PC-9 (cell line): ENCODE measurements around the gene FAM98C. TPM values are rescaled to one million over a fixed set of nuclear protein-coding genes. Genes with fewer than 3 reads are reported as not detected.
"Not testable (repeated sequence)": the region's sequence is repeated elsewhere in the genome, so short reads cannot be mapped to it uniquely, and the experiment has no call there.

Source experiments
- BruUV-seq: library from RNA; stranded (reverse); fragments of 400-500 nt; replicated peaks from 2 replicates; lab custom pipeline; 2021; lab: Mats Ljungman, UMichigan
- CTCF ChIA-PET: fragments of 300-600 bp; sonication (Branson Sonifier 250); formaldehyde crosslinking; loops from one replicate; lab custom pipeline; 2022; ENCODE audit warnings: antibody characterized with exemption; lab: Charles Lee
- POLR2A ChIA-PET: fragments of 300-600 bp; sonication (Branson Sonifier 250); formaldehyde crosslinking; loops from one replicate; lab custom pipeline; 2022; ENCODE audit warnings: antibody characterized with exemption; ENCODE audit not compliant: unreplicated experiment; lab: Charles Lee
- DNase-seq, 2 experiments: peaks; one replicate each; pipeline versions ENCODE4 v3.0.0 to v3.0.0-alpha.2; 2015 to 2022; ENCODE audit warnings: mixed read lengths in 1 of 2
- H2AFZ ChIP-seq: fragments of 200-600 bp; sonication (generic); 2 replicates; pipeline ENCODE4 v1.8.1; 2017; ENCODE audit warnings: antibody characterized with exemption
- H3F3A ChIP-seq: fragments of 200-600 bp; sonication (generic); 2 replicates; pipeline ENCODE4 v1.8.1; 2017; ENCODE audit warnings: antibody characterized with exemption, mild to moderate bottlenecking, low read depth; ENCODE audit not compliant: insufficient read depth
- H3K27ac ChIP-seq: fragments of 200-600 bp; sonication (generic); 2 replicates; pipeline ENCODE4 v1.6.1; 2016; ENCODE audit warnings: mixed run types
- H3K27me3 ChIP-seq: fragments of 200-600 bp; sonication (generic); 2 replicates; pipeline ENCODE4 v1.6.1; 2016; ENCODE audit warnings: low read depth, mixed run types; ENCODE audit not compliant: insufficient read depth
- H3K36me3 ChIP-seq: fragments of 200-600 bp; sonication (generic); 2 replicates; pipeline ENCODE4 v1.6.1; 2016; ENCODE audit warnings: low read depth, mixed run types
- H3K4me1 ChIP-seq: fragments of 200-600 bp; sonication (generic); replicated peaks from 2 replicates; pipeline ENCODE4 v1.6.1; 2016; ENCODE audit warnings: mixed run types; ENCODE audit not compliant: insufficient read depth
- H3K4me2 ChIP-seq: fragments of 200-600 bp; sonication (generic); 2 replicates; pipeline ENCODE4 v1.6.1; 2017; ENCODE audit warnings: mixed run types
- H3K4me3 ChIP-seq: fragments of 200-600 bp; sonication (generic); 2 replicates; pipeline ENCODE4 v1.6.1; 2016; ENCODE audit warnings: mixed run types
- H3K79me2 ChIP-seq: fragments of 200-600 bp; sonication (generic); 2 replicates; pipeline ENCODE4 v1.6.1; 2017; ENCODE audit warnings: low read depth, mixed run types
- H3K9me2 ChIP-seq: fragments of 200-600 bp; sonication (generic); 2 replicates; pipeline ENCODE4 v1.8.1; 2017; ENCODE audit warnings: mild to moderate bottlenecking; ENCODE audit not compliant: insufficient read depth
- H3K9me3 ChIP-seq: fragments of 200-600 bp; sonication (generic); 2 replicates; pipeline ENCODE4 v1.8.1; 2016; ENCODE audit warnings: low read depth; ENCODE audit not compliant: insufficient read depth
- H4K20me1 ChIP-seq: fragments of 200-600 bp; sonication (generic); 2 replicates; pipeline ENCODE4 v1.8.1; 2017; ENCODE audit not compliant: insufficient read depth
- EZH2 ChIP-seq: fragments of 200-600 bp; sonication (generic); IDR thresholded peaks from 2 replicates; pipeline ENCODE4 v1.8.0; 2017; ENCODE audit warnings: antibody characterized with exemption, low read depth
- intact Hi-C: fragments of 100-400 bp; cut with micrococcal nuclease; formaldehyde crosslinking; loops from one replicate; pipeline ENCODE4 v1.10.0; 2022; ENCODE audit not compliant: unreplicated experiment
- total RNA-seq: library from RNA; stranded (reverse); gene quantifications from 2 replicates; pipeline ENCODE4 v1.2.3, GENCODE V29; 2021
- TF ChIP-seq, protein P1 (sequence below): fragments of 200-600 bp; sonication (generic); conservative IDR thresholded peaks from 2 replicates; pipeline ENCODE4 v1.6.1; 2017; ENCODE audit warnings: mixed run types, antibody characterized with exemption, mild to moderate bottlenecking, moderate library complexity

FAM98C gene
- total RNA-seq, 1 experiment from 2014 or later = 15.8 TPM

- no peak overlapping the region for H3K4me3 ChIP-seq
- H3K4me2 ChIP-seq = no peak overlapping the region
- H4K20me1 ChIP-seq = no peaks in the 10 kb centered on the region
- POLR2A ChIA-PET = interaction anchor here (0.7 kb wide), 1 partner anchor 43 kb away, joined by 8 read pairs; no protein-coding TSS in a partner anchor
- H3F3A ChIP-seq = no peaks in the 10 kb centered on the region
- no peaks in the 10 kb centered on the region for H3K9me2 ChIP-seq
- intact Hi-C loops = loop anchor here (5.0 to 10.0 kb wide), 2 partner anchors 173 to 430 kb away; partner anchors contain the start of gene ECH1
- 0 out of 2 replicates have a peak, but pooled peaks cover 4% of the 10 kb centered on the region for H3K79me2 ChIP-seq
- peaks cover 8% of the 10 kb centered on the region; the same call in 1 of the 2 replicates for H3K4me1 ChIP-seq
- CTCF ChIA-PET = no interaction called here
- TF ChIP-seq EZH2 = no peak
- TF ChIP-seq, protein P1, sequence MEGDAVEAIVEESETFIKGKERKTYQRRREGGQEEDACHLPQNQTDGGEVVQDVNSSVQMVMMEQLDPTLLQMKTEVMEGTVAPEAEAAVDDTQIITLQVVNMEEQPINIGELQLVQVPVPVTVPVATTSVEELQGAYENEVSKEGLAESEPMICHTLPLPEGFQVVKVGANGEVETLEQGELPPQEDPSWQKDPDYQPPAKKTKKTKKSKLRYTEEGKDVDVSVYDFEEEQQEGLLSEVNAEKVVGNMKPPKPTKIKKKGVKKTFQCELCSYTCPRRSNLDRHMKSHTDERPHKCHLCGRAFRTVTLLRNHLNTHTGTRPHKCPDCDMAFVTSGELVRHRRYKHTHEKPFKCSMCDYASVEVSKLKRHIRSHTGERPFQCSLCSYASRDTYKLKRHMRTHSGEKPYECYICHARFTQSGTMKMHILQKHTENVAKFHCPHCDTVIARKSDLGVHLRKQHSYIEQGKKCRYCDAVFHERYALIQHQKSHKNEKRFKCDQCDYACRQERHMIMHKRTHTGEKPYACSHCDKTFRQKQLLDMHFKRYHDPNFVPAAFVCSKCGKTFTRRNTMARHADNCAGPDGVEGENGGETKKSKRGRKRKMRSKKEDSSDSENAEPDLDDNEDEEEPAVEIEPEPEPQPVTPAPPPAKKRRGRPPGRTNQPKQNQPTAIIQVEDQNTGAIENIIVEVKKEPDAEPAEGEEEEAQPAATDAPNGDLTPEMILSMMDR = no peak
- BruUV-seq = no TSS peak
- H3K36me3 ChIP-seq = no peaks in the 10 kb centered on the region
- no peak overlapping the region for H3K27ac ChIP-seq
- no peak overlapping the region for H2AFZ ChIP-seq
- no peak for DNase-seq
- no peaks in the 10 kb centered on the region for H3K27me3 ChIP-seq
- H3K9me3 ChIP-seq = no peaks in the 10 kb centered on the region
Measured at GRCh38 chr19:38404858-38405257, 2.0 kb downstream of the FAM98C start.

DNA sequence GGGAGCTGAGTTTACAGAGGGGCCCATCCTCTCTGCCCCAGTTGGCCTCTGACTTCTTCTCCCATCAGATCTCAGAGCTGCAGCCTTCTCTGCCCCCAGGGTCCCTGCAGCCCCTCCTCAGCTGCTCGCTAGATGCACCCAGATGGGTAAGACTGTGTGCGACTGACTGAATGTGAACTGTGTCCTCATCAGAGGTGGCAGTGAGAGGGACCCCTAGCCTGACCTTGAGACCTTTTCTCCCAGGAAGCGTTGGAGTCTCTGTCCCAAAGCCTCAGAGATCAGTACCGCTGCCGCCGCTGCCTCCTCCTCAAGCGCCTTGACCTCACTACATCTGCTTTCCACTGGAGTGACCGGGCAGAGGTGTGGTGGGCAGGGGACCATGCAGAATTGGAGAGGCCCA, 2.4 kb downstream of the FAM98C start:
- peaks cover 8% of the 10 kb centered on the region; the same call in 1 of the 2 replicates for H3K4me1 ChIP-seq
- no peak for DNase-seq
- H3K9me2 ChIP-seq = no peaks in the 10 kb centered on the region
- H3K79me2 ChIP-seq = 0 out of 2 replicates have a peak, but pooled peaks cover 4% of the 10 kb centered on the region
- no peaks in the 10 kb centered on the region for H3K36me3 ChIP-seq
- intact Hi-C loops = loop anchor here (10.0 kb wide), 1 partner anchor 430 kb away; the partner anchor contains the start of gene ECH1
- H3F3A ChIP-seq = no peaks in the 10 kb centered on the region
- no peak overlapping the region for H3K4me3 ChIP-seq
- ChIA-PET CTCF (interaction anchor here (0.6 kb wide), 1 partner anchor 292 kb away, joined by 3 read pairs; no protein-coding TSS in a partner anchor), POLR2A (interaction anchor here (0.6 kb wide), 1 partner anchor 495 kb away, joined by 6 read pairs; the partner anchor contains the start of gene NFKBIB)
- TF ChIP-seq EZH2 = no peak
- H2AFZ ChIP-seq = no peak overlapping the region
- H3K9me3 ChIP-seq = no peaks in the 10 kb centered on the region
- H4K20me1 ChIP-seq = no peaks in the 10 kb centered on the region
- no peaks in the 10 kb centered on the region for H3K27me3 ChIP-seq
- BruUV-seq = no TSS peak
- no peak overlapping the region for H3K27ac ChIP-seq
- no peak overlapping the region for H3K4me2 ChIP-seq

DNA sequence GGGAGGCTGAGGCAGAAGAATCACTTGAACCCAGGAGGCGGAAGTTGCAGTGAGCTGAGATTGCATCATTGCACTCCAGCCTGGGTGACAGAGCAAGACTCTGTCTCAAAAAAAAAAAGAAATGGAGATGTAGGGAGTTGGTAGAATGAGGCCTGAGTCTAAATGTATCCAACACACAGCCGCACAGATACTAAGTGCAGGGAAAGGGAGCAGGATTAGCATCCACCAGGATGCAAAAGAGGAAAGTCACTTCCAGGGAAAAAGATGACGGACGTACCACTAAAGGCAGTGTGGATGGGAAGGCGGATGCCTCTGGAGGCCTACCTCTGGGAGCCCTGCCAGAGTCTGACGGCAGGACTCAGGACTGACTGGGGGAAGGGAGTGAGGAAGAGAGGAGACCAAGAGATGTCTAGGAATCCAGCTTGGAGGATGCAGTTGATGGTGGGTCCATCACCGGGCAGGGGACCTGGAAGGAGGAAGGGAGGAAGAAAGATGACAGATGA, 6.8 kb downstream of the FAM98C start:
- TF ChIP-seq, protein P1 = no peak
- no peak for TF ChIP-seq EZH2
- no peak overlapping the region for H3K4me2 ChIP-seq
- H3K9me2 ChIP-seq = no peaks in the 10 kb centered on the region
- CTCF ChIA-PET = interaction anchor here (0.7 kb wide), 1 partner anchor 829 kb away, joined by 6 read pairs; no protein-coding TSS in a partner anchor
- POLR2A ChIA-PET = no interaction called here
- no peaks in the 10 kb centered on the region for H3K27me3 ChIP-seq
- H3K36me3 ChIP-seq = no peaks in the 10 kb centered on the region
- no peak for DNase-seq
- no peaks in the 10 kb centered on the region for H3K4me1 ChIP-seq
- no peaks in the 10 kb centered on the region for H4K20me1 ChIP-seq
- H3K4me3 ChIP-seq = no peak overlapping the region
- H3K27ac ChIP-seq = no peak overlapping the region
- no peaks in the 10 kb centered on the region for H3K79me2 ChIP-seq
- no peak overlapping the region for H2AFZ ChIP-seq
- H3F3A ChIP-seq = no peaks in the 10 kb centered on the region
- BruUV-seq = no TSS peak
- intact Hi-C loops = loop anchor here (10.0 kb wide), 1 partner anchor 425 kb away; the partner anchor contains the start of gene ECH1
- no peaks in the 10 kb centered on the region for H3K9me3 ChIP-seq

DNA sequence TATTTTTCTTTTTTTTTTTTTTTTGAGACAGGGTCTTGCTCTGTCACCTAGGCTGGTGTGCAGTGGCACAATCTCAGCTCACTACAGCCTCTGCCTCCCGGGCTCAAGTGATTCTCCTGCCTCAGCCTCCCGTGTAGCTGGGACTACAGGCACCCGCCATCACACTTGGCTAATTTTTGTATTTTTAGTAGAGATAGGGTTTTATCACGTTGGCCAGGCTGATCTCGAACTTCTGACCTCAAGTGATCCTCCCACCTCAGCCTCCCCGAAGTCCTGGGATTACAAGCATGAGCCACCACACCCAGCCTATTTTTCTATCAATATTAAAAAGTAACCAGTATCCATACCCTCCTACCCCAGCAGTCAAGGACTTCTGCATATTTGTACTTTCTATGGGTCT, 7.5 kb downstream of the FAM98C start:
- H3K9me2 ChIP-seq, H3K27ac ChIP-seq, H3K9me3 ChIP-seq, H3K4me2 ChIP-seq, H3F3A ChIP-seq, H4K20me1 ChIP-seq, BruUV-seq, H2AFZ ChIP-seq, DNase-seq, H3K4me3 ChIP-seq, H3K4me1 ChIP-seq, POLR2A ChIA-PET, H3K79me2 ChIP-seq, intact Hi-C loops, H3K27me3 ChIP-seq, H3K36me3 ChIP-seq: not testable (repeated sequence)
- CTCF ChIA-PET = interaction anchor here (0.7 kb wide), 1 partner anchor 828 kb away, joined by 6 read pairs; no protein-coding TSS in a partner anchor
